HG03039 (cell line): ENCODE results near the gene RBBP9.
"Not testable (repeated sequence)": the region's sequence is repeated elsewhere in the genome, so short reads cannot be mapped to it uniquely, and the experiment has no call there.

Source experiments
- ATAC-seq: cut with Tn5 transposase; IDR thresholded peaks from one replicate; pipeline ENCODE4 v1.9.1; 2021; ENCODE audit warnings: mild to moderate bottlenecking, moderate library complexity; ENCODE audit not compliant: unreplicated experiment

The RBBP9 gene

GRCh38 chr20:18496740-18497592 lies at the start of gene RBBP9:
TSS of gene RBBP9 (minus strand) at chr20:18497225. CDS start at chr20:18497167, 58 bp downstream.
- peak; percentile 95 for ATAC-seq

GRCh38 chr20:18545566-18545965 lies 48.5 kb upstream of the RBBP9 start:
- ATAC-seq: no peak

GRCh38 chr20:18543932-18544331 lies 46.9 kb upstream of the RBBP9 start:
- no peak for ATAC-seq

GRCh38 chr20:18543216-18543615 lies 46.2 kb upstream of the RBBP9 start:
- ATAC-seq: no peak

- ATAC-seq: no peak
These were observed 44.7 kb upstream of the RBBP9 start for GRCh38 chr20:18541741-18542140.

- ATAC-seq: no peak
These were observed 40.6 kb upstream of the RBBP9 start for GRCh38 chr20:18537651-18538050.

- ATAC-seq: no peak
These were observed 37.1 kb upstream of the RBBP9 start for GRCh38 chr20:18533978-18534644.

GRCh38 chr20:18533491-18533890 lies 36.5 kb upstream of the RBBP9 start:
- ATAC-seq: no peak

- no peak for ATAC-seq
These were observed 35.6 kb upstream of the RBBP9 start for GRCh38 chr20:18532626-18533025.

- no peak for ATAC-seq
These were observed 32.0 kb upstream of the RBBP9 start for GRCh38 chr20:18529041-18529440.

- ATAC-seq: no peak
These were observed 30.8 kb upstream of the RBBP9 start for GRCh38 chr20:18527836-18528235.

GRCh38 chr20:18527339-18527738 lies 30.3 kb upstream of the RBBP9 start:
- no peak for ATAC-seq

- ATAC-seq: not testable (repeated sequence)
These were observed 29.7 kb upstream of the RBBP9 start for GRCh38 chr20:18526761-18527160.

GRCh38 chr20:18524646-18525045 lies 27.6 kb upstream of the RBBP9 start:
- ATAC-seq: no peak

GRCh38 chr20:18523066-18523465 lies 26.0 kb upstream of the RBBP9 start:
- ATAC-seq: no peak

GRCh38 chr20:18522066-18522465 lies 25.0 kb upstream of the RBBP9 start:
- ATAC-seq: not testable (repeated sequence)

GRCh38 chr20:18515973-18516372 lies 18.9 kb upstream of the RBBP9 start:
- ATAC-seq: no peak

- no peak for ATAC-seq
These were observed 17.1 kb upstream of the RBBP9 start for GRCh38 chr20:18514127-18514526.

GRCh38 chr20:18513208-18513607 lies 16.2 kb upstream of the RBBP9 start:
- ATAC-seq: no peak

GRCh38 chr20:18511571-18511970 lies 14.5 kb upstream of the RBBP9 start:
- ATAC-seq: no peak

GRCh38 chr20:18507218-18508191 lies 10.5 kb upstream of the RBBP9 start, which contains the start of gene SEC23B:
TSS of gene SEC23B (plus strand) at chr20:18507940. CDS start at chr20:18510836, 2,896 bp downstream.
- ATAC-seq: peak; percentile 91
